SKM-1 (cell line): ENCODE results near the gene RUNDC3A.

Source experiments
- DNase-seq: peaks from one replicate; lab custom pipeline; 2025; ENCODE audit not compliant: unreplicated experiment; lab: John Stamatoyannopoulos, UW

Gene RUNDC3A

DNA sequence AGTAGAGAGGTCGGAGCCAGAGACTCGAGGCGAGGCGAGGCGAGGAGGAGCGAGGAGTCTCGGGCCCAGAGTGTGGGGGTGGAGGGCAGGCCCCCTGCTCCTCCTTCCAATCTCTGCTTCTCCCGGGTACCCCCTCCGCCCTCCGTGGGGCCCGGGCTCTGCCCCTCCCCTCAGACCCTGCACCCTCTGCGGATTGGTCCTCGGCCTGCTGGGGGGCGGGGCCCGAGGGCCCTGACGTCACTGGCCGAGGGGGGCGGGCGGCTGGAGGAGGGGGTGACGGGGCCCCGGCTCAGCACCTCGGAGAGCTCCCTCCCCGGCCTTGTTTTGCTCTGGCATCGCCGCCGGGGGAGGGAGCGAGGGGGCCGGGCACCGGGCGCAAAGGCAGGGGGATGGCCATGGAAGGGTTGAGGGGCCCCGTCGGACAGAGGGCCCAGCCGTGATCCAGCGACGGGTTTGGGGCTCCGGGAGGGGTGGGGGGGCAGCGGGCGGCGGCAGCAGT is at the start of gene RUNDC3A:
RUNDC3A (plus strand) TSS at position 282 of the 499 bp plus-strand sequence. CDS start 232 bp downstream, outside the sequence.
- DNase-seq: no peak

DNA sequence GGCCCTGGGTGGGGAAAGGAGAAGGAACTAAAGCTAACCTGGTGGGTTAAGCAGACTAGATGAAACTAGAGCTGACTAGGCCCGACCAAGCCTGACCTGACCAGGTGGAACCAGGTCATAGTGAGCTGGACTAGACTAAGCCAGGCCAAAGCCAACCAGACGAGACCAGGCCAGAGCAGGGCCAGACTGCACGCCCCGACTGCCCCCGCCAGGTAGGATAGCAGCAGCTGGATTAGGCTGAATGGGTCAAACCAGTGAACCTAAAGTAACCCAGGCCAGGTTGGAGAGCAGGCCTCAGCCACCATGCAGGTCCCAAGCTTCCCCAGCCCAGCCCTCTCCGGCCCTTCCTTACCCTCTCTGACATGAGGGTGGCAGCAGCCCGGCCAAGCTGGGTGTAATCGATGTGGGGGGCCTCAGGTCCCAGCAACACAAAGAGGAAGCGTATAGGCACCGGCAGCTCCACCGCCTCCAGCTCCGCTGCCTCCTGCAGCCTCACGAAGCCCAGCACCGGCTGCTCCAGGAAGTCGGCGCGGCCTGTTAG is 49.5 kb upstream of the RUNDC3A start:
- DNase-seq: no peak

DNA sequence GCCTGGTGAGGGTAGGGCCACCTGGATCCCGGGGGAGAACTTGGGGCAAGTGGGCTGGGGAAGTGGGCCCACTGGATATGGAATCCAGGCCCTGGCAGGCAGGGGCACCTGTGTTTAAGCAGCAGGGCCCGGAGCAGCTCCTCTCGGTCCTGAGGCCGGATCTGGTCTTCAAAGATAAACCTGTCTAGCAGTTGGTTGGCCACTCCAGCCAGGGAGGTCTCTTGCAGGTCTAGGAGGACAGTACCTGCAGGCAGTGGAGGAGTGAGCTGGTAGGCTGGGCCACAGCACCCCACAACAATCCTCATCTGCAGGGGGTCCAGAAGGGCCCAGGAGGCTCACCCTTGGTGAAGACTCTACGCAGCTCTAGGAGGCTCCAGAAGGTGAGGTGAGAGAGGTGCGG is 48.1 kb upstream of the RUNDC3A start:
- DNase-seq: no peak

DNA sequence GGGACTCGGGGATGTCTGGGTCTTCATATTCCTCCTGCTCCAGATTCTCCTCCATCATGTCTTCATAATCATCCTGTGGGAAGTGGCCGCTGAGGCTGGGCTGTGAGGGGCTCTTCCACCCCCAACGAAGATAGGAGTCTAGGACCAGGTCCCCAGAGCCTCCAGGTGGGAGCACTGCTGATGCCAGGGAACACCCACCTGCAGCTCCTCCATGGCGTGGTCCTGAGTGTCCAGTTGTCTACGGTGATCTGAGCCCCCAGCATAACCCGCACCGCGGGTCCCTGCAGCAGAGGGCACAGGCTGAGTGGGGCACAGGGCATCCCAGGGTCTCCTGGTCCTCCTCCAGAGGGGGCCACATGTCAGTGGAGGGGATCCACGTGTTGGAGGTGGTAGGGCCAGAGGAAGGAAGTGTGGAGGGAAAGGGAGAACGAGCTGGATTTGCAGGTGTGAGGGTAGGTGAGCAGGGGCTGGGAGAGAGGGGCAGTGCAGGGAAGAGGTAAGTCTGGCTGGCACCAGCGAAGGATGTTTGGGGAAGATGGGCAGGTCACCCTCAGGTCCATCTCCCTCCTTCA is 45.7 kb upstream of the RUNDC3A start:
- no peak for DNase-seq

DNA sequence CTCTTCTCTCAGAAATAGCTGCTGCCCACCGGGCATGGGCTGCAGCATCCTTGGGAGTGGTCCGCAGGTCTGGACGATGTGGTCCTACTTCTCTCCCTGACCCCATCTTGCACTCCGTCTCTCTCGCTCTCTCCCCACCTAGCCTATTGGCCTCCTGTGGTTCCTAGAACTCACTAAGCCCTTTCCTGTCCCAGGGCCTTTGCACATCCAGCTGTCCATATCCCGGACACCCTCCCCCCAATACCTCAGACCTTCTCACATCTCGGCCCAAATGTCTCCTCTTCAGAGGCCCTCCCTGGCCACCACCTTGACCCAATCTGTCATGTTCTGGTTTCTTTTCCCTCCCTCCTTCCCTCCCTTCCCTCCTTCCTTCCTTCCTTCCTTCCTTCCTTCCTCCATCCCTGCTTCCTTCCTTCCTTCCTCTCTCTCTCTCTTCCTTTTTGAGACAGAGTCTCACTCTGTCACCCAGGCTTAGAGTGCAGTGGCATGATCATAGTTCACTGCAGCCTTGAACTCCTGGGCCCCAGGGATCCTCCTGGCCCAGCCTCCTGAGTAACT is 45.0 kb upstream of the RUNDC3A start:
- no peak for DNase-seq

DNA sequence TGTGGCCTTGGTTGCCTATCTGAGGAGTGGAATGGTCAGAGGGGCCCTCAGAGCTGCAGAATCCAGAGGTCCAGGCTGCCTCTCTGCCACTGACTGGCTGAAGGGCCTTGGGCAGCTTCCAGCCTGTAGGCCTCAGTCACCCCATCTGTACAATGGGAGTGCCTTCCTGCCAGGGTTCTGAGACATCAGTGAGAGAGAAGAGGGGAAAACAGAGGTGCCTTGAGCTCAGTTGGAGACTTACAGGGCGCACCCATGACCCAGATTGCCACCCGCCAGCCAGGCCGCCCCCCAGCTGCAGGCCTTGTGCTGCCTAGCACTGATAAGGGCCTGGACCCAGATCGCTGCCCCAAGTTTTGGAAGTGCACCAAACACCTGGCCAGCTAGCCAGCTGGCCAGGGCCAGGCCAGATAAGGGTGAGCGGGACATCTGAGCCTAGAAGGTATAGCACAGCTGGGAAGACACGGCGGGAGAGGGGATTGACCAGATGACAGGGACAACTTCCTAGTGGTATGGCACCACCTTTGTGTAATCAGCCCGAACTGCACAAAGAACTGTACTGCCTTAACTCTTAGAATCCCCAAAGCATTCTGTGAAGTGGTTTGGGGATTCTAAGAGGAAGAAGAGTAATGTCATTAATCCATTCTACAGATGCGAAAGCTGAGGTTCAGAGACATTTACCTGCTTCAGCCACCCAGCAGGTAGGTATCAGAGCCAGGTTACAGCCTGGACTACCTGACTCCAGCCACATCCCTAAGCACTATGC is 41.8 kb upstream of the RUNDC3A start:
- no peak for DNase-seq

DNA sequence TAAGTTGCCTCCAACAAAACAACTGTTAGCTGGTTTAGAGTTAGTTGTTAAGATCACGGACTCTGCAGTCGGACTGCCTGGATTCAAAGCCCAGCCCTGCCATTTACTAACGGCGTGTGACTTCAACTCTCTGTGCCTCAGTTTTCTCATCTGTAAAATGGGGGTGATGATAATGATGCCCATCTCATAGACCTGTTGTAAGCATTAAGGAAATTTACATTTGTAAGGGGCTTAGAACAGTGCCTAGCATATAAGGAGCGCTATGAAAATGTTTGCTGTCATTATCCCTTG is 41.3 kb upstream of the RUNDC3A start:
- no peak for DNase-seq

DNA sequence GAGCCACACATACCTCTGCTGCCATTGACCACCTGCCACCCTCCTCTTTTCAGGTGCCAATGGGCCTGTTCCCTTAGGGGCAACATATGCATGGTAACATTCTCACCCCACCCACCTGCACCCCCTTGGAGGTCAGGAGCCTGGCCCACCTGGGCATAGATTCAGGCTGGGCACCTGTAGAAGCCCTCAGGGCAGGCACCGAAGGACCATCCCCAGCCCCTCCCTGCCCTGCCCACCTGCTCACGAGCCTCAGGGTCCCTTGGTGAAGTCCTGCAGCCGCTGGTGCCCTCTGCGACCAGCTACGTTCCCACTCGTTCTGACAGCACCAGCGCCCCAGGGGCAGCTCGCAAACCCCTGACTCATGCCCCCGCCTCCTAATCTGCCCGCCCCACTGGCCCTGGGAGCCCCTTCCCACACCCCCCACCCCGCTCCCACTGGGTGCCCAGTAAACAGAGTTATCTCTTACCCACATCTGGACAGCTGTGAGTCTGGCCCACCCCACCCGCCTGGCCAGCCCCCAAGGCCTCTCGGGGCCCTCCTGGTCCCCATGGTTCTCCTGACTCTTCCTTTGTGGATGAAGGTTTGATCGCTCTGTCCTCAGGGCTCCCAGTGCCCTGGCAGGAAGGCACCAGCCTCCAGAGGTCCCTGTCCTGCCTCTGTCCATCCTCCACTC is 40.4 kb upstream of the RUNDC3A start, which contains the start of gene SLC4A1:
SLC4A1 (minus strand) TSS at position 318 of the 673 bp plus-strand sequence. CDS start 5,269 bp downstream, outside the sequence.
- no peak for DNase-seq

DNA sequence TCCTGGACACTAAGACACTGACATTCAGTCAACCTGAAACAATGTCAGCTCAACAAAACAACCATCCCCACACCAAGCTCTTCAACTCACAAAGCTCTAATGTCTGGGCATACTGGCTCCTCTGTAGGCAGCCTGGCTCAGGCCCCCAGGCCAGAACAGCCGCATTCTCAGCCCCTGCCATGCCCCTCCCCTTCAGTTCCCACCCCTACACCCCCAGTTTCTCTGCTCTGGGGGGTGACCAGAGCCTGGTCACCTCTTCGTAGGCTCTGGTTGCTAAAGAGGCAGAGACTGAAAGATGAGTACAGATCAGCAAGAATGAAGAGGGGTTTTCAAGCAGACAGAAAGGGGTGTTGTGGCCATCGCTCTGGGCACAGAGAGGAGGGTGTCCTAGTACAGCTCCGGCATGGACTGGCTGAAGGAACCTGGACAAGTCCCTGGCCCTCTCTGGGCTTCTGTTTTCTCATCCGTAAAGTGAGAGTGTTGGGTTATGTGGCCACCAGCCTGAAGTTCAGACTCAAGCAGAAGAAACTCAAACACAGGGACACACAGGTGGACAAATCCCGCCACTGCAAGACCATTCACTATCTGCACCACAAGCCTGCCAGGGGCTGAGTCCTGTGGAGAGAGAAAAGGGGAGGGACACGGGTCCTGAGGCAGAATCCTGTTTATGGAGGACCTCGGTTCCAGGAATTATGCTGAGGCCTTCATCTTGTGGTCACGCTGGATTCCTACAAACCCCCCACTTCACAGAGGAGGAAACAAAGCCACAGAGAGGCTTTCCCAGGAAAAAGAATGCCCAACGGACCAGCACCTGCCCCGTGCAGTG is 39.5 kb upstream of the RUNDC3A start:
- DNase-seq: no peak

DNA sequence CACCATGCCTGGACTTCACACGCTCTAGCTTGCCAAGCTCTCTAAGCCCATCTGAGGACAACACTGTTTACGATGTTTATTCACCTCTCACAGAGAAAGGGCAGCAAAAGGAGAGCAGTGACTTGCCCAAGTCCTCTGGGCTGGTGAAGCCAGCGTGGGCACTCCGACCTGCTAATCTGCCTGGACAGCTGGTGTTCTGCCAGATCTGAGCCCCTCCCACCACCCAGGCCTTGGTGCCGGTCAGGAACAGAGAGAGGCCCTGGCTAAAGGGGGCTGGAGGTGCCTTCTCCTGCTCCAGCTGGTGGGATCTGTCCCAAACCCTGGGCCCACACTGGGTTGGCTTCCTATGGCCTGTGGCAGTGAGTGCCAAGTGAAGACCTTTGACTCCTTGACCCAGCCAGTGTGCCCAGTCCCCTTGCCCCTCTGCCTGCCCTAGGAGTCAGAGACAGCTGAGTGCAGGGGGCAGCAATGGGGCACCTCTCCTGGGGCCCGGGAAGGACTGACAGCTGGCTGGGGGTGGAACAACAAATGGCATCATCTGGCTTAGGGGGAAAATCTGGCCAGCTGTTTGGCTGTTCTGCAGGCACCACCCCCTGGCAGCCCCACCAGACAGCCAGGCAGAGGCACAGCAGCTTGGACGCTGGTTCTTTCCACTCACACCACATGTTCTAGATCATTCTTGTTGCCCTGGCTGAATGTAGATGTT is 38.7 kb upstream of the RUNDC3A start:
- no peak for DNase-seq

DNA sequence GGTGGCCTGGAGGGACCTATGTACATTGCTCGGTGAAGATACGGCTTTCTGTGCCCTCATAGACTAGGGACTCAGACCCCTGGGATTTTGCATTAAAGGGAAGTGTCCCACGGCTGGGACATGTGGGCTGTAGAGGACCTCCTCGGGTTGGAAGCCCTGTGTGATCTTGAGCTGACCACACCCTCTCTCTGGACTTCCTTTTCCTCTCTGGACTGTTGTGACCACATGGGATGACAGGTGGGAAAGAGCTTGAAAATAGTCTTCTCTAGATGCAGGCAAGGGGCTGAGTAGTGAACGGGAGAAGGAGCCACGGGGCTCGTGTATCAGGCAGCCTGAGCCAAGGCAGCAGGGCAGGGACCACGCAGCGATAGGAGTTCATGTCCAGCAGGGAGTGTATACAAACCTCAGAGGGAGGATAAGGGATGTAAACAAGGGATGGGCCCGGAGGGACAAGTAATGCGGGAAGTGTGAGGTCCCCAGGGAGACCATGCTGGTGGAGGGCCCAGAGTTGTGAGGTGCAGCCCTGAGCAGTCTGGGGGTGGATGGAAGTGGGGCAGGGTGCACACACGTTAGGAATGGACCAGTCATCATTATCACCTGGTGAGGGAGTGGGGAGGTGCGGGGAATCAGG is 36.0 kb upstream of the RUNDC3A start:
- no peak for DNase-seq

DNA sequence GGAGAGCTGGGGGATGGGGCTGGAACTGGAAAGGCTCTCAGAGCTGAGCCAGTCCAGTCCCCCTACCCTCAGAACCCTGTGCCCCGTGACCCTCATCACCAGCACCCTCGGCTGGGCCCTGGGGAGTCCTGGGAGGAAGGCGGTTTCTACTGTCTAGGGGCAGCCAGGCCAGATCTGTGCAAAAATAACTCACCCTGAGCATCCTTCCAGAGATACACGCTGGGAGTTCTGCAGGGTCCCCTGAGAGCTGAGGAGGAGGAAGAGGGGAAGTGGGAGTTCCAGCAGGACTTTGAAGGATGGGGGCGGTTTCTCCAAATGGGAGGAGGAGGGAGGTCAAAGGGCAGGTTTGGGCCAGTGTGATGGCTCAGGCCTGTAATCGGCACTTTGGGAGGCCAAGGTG is 35.4 kb upstream of the RUNDC3A start:
- DNase-seq: no peak

DNA sequence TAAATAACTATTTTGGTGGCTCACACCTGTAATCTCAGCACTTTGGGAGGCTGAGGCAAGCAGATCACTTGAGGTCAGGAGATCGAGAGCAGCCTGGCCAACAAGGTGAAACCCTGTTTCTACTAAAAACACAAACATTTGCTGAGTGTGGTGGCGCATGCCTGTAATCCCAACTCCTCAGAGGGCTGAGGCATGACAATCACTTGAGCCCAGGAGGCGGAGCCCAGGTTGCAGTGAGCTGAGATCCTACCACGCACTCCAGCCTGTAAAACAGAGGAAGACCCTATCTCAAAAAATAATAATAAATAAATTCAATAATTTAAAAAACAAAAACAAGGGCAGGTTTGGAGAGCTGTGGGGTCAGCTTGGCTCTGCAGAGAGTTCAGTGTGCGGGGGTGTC is 34.8 kb upstream of the RUNDC3A start:
- no peak for DNase-seq

DNA sequence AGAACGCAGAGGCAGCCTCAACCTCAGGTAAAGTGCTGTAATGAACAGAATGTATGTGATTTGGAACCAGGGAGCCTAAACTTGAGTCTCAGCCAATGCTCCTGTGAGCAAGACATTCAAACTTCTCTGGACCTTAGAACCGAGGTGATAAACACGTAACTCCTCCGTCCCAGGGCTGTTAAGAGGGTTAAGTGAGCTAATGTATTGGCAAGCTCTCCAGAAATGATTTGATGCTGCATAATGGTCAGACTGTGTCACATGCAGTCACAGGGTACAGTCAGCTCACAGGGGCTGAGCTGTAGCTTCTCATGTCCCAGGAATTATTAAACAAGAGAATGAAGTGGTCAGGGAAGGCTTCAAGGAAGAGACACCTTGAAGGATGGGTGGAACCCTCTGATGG is 30.4 kb upstream of the RUNDC3A start:
- no peak for DNase-seq

DNA sequence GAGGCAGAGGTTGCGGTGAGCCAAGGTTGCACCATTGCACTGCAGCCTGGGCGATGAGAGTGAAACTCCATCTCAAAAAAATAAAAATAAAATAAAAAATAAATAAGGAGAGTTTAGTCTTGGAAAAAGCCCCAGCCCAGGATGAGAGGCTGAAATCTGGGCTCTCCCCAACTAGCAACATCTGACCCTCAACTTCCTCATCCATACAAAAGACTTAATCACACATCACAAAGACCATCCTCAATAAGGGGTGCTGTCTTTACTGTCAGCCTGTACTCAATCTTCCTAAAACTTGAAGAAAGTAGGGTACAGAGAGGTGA is 29.1 kb upstream of the RUNDC3A start:
- no peak for DNase-seq

DNA sequence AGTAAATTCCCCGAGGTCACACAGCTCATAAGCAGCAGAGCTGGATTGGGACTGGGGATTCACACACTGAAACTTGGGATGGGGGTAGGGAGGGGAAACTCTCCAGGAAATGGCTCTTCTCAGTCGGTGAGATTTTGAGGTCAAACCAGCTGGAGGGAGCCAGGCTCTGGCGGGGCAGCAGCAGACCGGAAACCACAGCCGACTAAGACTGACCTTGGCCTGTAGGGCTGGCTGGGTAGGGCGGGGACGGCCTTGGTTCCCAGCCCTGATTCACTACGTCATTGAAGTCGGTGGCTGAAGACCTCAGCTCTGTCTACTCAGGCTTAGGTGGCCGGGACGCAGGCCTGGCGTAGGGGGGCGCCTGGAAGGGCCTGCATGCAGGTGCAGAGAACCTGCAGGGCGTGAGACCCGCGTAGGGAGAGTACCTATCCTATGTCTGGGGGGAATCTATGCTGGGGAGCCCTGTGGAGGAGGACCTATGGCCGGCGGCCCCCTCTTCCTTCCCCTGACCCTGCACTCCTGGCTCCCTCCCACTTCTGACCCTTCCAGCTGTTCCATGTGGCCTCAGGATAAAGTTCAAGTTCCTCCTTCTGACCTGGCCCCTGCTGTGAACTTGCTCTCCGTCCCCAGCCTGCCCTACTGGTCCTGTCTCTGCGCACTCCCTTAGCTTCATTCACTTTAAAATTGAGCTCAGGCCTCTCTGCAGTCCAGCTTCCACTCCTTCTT is 28.6 kb upstream of the RUNDC3A start:
- peak; percentile 50 for DNase-seq

DNA sequence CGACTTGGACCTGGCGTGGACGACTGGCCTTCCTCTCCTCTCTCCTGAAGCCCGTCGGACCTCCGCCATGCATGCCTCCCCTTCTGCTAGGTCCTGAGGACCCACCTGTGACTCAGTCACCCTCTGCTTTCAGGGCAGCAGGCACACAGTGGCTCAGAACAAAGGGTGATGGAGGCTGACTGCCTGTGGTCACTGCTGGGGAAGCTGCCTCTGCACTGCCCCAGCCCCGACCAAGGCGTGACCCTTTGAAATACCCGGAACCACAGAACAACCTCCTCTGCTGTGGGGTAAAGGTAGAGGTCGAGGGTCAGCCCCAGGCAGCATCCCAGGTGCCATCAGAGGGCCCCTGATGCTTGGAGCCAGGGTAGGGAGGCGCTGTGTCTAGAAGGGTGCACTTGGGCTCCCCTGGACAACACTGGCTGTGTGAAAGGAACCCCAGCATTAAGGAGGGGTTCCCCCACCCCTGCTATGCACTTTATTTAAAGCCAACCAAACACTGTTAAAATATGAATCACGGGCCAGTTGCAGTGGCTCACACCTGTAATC is 27.9 kb upstream of the RUNDC3A start:
- no peak for DNase-seq

DNA sequence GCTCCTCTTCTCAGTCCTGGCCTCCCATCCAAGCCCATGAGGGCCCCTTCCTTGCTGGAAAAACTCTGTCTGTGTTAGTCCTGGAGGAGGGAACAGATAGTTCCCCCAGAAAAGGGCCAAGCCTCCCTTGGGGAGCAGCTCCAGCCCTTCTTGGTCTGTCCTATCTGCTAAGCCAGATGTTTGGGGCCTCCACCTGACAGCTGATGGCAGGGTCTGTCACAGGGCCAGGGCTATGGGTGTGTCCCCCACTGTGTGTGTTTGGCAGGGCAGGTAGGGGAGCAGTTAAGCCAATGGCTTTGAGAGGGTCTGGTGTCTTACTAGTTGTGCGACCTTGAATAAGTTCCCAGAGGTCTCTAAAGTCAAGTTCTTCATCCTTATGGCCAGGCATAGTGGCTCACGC is 26.8 kb upstream of the RUNDC3A start:
- DNase-seq: no peak

DNA sequence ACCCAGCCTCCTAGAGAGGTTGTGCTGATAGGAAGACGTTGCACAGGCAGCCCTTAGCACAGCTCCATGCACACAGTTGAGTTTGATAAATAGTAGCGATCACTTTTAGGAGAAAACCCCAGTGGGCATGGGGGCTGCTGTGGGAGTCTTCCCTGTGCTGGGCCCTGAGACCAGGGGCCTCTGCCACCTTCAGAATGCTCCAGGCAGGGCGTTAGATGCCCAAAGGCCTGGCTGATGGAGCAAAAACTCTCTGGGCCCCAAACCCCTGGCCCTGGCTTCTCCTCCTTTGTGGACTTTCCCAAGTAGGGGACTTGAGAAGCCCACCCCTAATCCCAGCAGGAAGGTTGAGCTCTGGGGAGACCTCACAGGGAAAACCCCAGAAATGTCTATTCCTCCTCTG is 26.1 kb upstream of the RUNDC3A start:
- no peak for DNase-seq
